ENCODE results near the gene CYFIP1.

DNA sequence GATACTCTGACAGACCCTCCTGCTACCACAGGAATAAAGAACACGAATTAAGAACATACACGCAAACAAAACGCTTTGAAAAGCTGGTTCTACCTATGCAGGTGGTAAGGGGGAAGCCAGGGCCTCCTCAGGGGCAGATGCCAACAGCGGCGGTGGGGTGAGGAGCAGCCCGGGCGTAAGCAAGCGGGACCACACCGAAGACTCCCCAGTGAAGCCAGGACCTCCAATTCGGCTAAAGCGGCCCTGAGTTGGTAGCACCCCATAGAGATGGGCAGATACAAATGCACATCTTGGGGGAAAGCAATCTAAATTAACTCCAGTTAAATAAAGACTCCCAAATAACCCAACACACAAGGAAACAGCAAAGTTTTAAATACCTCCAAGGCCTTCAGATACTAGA, 109.3 kb downstream of the CYFIP1 start:
- TF ChIP-seq POLR2A (IDR thresholded peaks at IDR 0.05): no peak
- TF ChIP-seq, protein P1, sequence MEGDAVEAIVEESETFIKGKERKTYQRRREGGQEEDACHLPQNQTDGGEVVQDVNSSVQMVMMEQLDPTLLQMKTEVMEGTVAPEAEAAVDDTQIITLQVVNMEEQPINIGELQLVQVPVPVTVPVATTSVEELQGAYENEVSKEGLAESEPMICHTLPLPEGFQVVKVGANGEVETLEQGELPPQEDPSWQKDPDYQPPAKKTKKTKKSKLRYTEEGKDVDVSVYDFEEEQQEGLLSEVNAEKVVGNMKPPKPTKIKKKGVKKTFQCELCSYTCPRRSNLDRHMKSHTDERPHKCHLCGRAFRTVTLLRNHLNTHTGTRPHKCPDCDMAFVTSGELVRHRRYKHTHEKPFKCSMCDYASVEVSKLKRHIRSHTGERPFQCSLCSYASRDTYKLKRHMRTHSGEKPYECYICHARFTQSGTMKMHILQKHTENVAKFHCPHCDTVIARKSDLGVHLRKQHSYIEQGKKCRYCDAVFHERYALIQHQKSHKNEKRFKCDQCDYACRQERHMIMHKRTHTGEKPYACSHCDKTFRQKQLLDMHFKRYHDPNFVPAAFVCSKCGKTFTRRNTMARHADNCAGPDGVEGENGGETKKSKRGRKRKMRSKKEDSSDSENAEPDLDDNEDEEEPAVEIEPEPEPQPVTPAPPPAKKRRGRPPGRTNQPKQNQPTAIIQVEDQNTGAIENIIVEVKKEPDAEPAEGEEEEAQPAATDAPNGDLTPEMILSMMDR (IDR thresholded peaks at IDR 0.05): no peak

Data from sigmoid colon (tissue), 3 donors.